ENCODE measurements around the gene COL12A1.
A peak's percentile ranks its signal among the peaks of the same experiment; 100 is the strongest.

COL12A1 gene

GRCh38 chr6:75096966-75097365, 108.9 kb downstream of the COL12A1 start:
- no peak overlapping the region for H3K9ac ChIP-seq (ENCODE audit: low read length in 5 of 5)

GRCh38 chr6:75094614-75095200, 111.1 kb downstream of the COL12A1 start:
- no peaks in the 10 kb centered on the region for H3K27me3 ChIP-seq (ENCODE audit: control insufficient read depth in 5 of 5, insufficient read depth in 4 of 5, low read length in 5 of 5)
- peak overlapping the region; percentile 40 for H3K27ac ChIP-seq (ENCODE audit: low read depth, low read length)
- peaks cover 0 to 11% (median 7%) of the 10 kb centered on the region in 5 donors for H3K36me3 ChIP-seq (ENCODE audit: control insufficient read depth in 5 of 5, insufficient read depth in 5 of 5, low read length in 5 of 5)
- no peak overlapping the region for H3K9ac ChIP-seq (ENCODE audit: low read length in 5 of 5)
- peaks cover 0 to 24% (median 18%) of the 10 kb centered on the region in 5 donors for H3K4me1 ChIP-seq (ENCODE audit: control insufficient read depth in 5 of 5, insufficient read depth in 5 of 5, low read length in 5 of 5)
- H3K9me3 ChIP-seq (ENCODE audit: control insufficient read depth in 5 of 5, low read length in 5 of 5), result no peaks in the 10 kb centered on the region
- H3K4me3 ChIP-seq (ENCODE audit: low read depth in 1 of 5, low read length in 5 of 5), result no peak overlapping the region

More at GRCh38 chr6:75096966-75097365, 108.9 kb downstream of the COL12A1 start:
- Histone ChIP-seq H3K4me1 (ENCODE audit: control insufficient read depth in 5 of 5, insufficient read depth in 5 of 5, low read length in 5 of 5) (peaks cover 5 to 27% (median 23%) of the 10 kb centered on the region in 5 donors), H3K9me3 (ENCODE audit: control insufficient read depth in 5 of 5, low read length in 5 of 5) (no peaks in the 10 kb centered on the region), H3K27me3 (ENCODE audit: control insufficient read depth in 5 of 5, insufficient read depth in 4 of 5, low read length in 5 of 5) (no peaks in the 10 kb centered on the region), H3K36me3 (ENCODE audit: control insufficient read depth in 5 of 5, insufficient read depth in 5 of 5, low read length in 5 of 5) (peaks cover 0 to 14% (median 8%) of the 10 kb centered on the region in 5 donors), H3K27ac (ENCODE audit: low read depth, low read length) (no peak overlapping the region), H3K4me3 (ENCODE audit: low read depth in 1 of 5, low read length in 5 of 5) (no peak overlapping the region)

GRCh38 chr6:75091467-75092190, 114.2 kb downstream of the COL12A1 start:
- Histone ChIP-seq H3K27me3 (ENCODE audit: control insufficient read depth in 5 of 5, insufficient read depth in 4 of 5, low read length in 5 of 5) (no peaks in the 10 kb centered on the region), H3K9ac (ENCODE audit: low read length in 5 of 5) (no peak overlapping the region), H3K9me3 (ENCODE audit: control insufficient read depth in 5 of 5, low read length in 5 of 5) (no peaks in the 10 kb centered on the region), H3K27ac (ENCODE audit: low read depth, low read length) (no peak overlapping the region), H3K4me3 (ENCODE audit: low read depth in 1 of 5, low read length in 5 of 5) (no peak overlapping the region), H3K4me1 (ENCODE audit: control insufficient read depth in 5 of 5, insufficient read depth in 5 of 5, low read length in 5 of 5) (peaks cover 0 to 22% (median 4%) of the 10 kb centered on the region in 5 donors), H3K36me3 (ENCODE audit: control insufficient read depth in 5 of 5, insufficient read depth in 5 of 5, low read length in 5 of 5) (peaks cover 11 to 23% (median 13%) of the 10 kb centered on the region in 5 donors)

DNA sequence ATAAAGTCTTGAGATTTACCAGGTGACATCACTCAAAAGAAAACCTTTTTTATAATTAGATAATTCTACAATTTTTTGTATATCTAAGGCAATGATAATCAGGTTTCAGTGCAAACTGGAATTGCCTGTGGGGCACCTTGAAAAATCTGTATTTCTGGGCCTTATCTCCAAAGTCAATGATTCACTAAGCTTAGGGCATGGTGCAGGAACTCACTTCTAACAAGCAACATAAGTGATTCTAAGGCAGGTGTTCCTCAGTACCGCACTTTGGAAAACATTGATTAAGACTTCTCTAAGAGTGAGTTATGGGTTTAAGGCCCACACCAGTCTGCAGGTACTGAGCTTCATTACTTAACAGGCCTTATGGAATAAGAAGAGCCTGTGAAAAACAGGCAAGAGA, 115.3 kb downstream of the COL12A1 start:
- H3K9ac ChIP-seq (ENCODE audit: low read length in 5 of 5), result no peak overlapping the region
- H3K36me3 ChIP-seq (ENCODE audit: control insufficient read depth in 5 of 5, insufficient read depth in 5 of 5, low read length in 5 of 5), result peaks cover 11 to 23% (median 17%) of the 10 kb centered on the region in 5 donors
- no peaks in the 10 kb centered on the region for H3K27me3 ChIP-seq (ENCODE audit: control insufficient read depth in 5 of 5, insufficient read depth in 4 of 5, low read length in 5 of 5)
- H3K4me1 ChIP-seq (ENCODE audit: control insufficient read depth in 5 of 5, insufficient read depth in 5 of 5, low read length in 5 of 5), result peaks cover 0 to 18% (median 9%) of the 10 kb centered on the region in 5 donors
- H3K4me3 ChIP-seq (ENCODE audit: low read depth in 1 of 5, low read length in 5 of 5), result no peak overlapping the region
- no peak overlapping the region for H3K27ac ChIP-seq (ENCODE audit: low read depth, low read length)
- no peaks in the 10 kb centered on the region for H3K9me3 ChIP-seq (ENCODE audit: control insufficient read depth in 5 of 5, low read length in 5 of 5)

GRCh38 chr6:75089921-75090320, 115.9 kb downstream of the COL12A1 start:
- H3K9ac ChIP-seq (ENCODE audit: low read length in 5 of 5), result no peak overlapping the region
- no peaks in the 10 kb centered on the region for H3K9me3 ChIP-seq (ENCODE audit: control insufficient read depth in 5 of 5, low read length in 5 of 5)
- no peak overlapping the region for H3K4me3 ChIP-seq (ENCODE audit: low read depth in 1 of 5, low read length in 5 of 5)
- H3K27me3 ChIP-seq (ENCODE audit: control insufficient read depth in 5 of 5, insufficient read depth in 4 of 5, low read length in 5 of 5), result peaks cover 0 to 3% (median 0%) of the 10 kb centered on the region in 5 donors
- H3K4me1 ChIP-seq (ENCODE audit: control insufficient read depth in 5 of 5, insufficient read depth in 5 of 5, low read length in 5 of 5), result peaks cover 0 to 23% (median 13%) of the 10 kb centered on the region in 5 donors
- H3K36me3 ChIP-seq (ENCODE audit: control insufficient read depth in 5 of 5, insufficient read depth in 5 of 5, low read length in 5 of 5), result peaks cover 11 to 24% (median 17%) of the 10 kb centered on the region in 5 donors
- H3K27ac ChIP-seq (ENCODE audit: low read depth, low read length), result peak overlapping the region; percentile 23

GRCh38 chr6:75089151-75089897, 116.5 kb downstream of the COL12A1 start:
- H3K9me3 ChIP-seq (ENCODE audit: control insufficient read depth in 5 of 5, low read length in 5 of 5), result no peaks in the 10 kb centered on the region
- peaks cover 0 to 3% (median 0%) of the 10 kb centered on the region in 5 donors for H3K27me3 ChIP-seq (ENCODE audit: control insufficient read depth in 5 of 5, insufficient read depth in 4 of 5, low read length in 5 of 5)
- H3K36me3 ChIP-seq (ENCODE audit: control insufficient read depth in 5 of 5, insufficient read depth in 5 of 5, low read length in 5 of 5), result peaks cover 11 to 25% (median 17%) of the 10 kb centered on the region in 5 donors
- H3K9ac ChIP-seq (ENCODE audit: low read length in 5 of 5), result no peak overlapping the region
- H3K4me1 ChIP-seq (ENCODE audit: control insufficient read depth in 5 of 5, insufficient read depth in 5 of 5, low read length in 5 of 5), result peaks cover 0 to 24% (median 17%) of the 10 kb centered on the region in 5 donors
- no peak overlapping the region for H3K4me3 ChIP-seq (ENCODE audit: low read depth in 1 of 5, low read length in 5 of 5)
- H3K27ac ChIP-seq (ENCODE audit: low read depth, low read length), result peak overlapping the region; percentile 23

- Histone ChIP-seq H3K9me3 (ENCODE audit: control insufficient read depth in 5 of 5, low read length in 5 of 5) (no peaks in the 10 kb centered on the region), H3K36me3 (ENCODE audit: control insufficient read depth in 5 of 5, insufficient read depth in 5 of 5, low read length in 5 of 5) (peaks cover 10 to 27% (median 13%) of the 10 kb centered on the region in 5 donors), H3K27ac (ENCODE audit: low read depth, low read length) (no peak overlapping the region), H3K9ac (ENCODE audit: low read length in 5 of 5) (no peak overlapping the region), H3K4me1 (ENCODE audit: control insufficient read depth in 5 of 5, insufficient read depth in 5 of 5, low read length in 5 of 5) (peaks cover 0 to 24% (median 19%) of the 10 kb centered on the region in 5 donors), H3K27me3 (ENCODE audit: control insufficient read depth in 5 of 5, insufficient read depth in 4 of 5, low read length in 5 of 5) (peaks cover 0 to 3% (median 0%) of the 10 kb centered on the region in 5 donors), H3K4me3 (ENCODE audit: low read depth in 1 of 5, low read length in 5 of 5) (no peak overlapping the region)
Observed at GRCh38 chr6:75085931-75086635, 119.8 kb downstream of the COL12A1 start.

GRCh38 chr6:75084872-75085381, 120.9 kb downstream of the COL12A1 start:
- Histone ChIP-seq H3K4me3 (ENCODE audit: low read depth in 1 of 5, low read length in 5 of 5) (peak overlapping the region; percentile 29 to 67 (median 56)), H3K27me3 (ENCODE audit: control insufficient read depth in 5 of 5, insufficient read depth in 4 of 5, low read length in 5 of 5) (peaks cover 0 to 3% (median 0%) of the 10 kb centered on the region in 5 donors), H3K4me1 (ENCODE audit: control insufficient read depth in 5 of 5, insufficient read depth in 5 of 5, low read length in 5 of 5) (peaks cover 0 to 22% (median 19%) of the 10 kb centered on the region in 5 donors), H3K27ac (ENCODE audit: low read depth, low read length) (no peak overlapping the region), H3K9ac (ENCODE audit: low read length in 5 of 5) (no peak overlapping the region), H3K9me3 (ENCODE audit: control insufficient read depth in 5 of 5, low read length in 5 of 5) (no peaks in the 10 kb centered on the region), H3K36me3 (ENCODE audit: control insufficient read depth in 5 of 5, insufficient read depth in 5 of 5, low read length in 5 of 5) (peaks cover 10 to 26% (median 13%) of the 10 kb centered on the region in 5 donors)

DNA sequence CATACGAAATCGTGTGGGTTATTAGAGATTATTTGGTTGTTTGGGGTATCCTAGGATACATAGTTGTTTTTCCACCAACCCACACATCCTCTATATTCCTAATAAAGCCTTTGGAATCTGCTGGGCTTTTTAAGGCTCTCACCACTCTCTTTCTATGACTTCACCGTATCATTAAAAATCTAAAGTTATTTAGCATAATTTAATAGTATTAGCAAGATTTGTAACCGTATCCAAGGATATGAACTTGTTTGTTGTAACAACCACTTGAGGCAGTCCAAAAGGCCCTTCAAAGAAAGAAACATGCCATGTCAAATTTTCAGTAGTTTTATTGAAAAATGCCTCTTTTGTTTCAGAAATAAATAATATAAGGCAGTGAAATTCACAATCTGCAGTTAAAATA, 121.8 kb downstream of the COL12A1 start:
- peaks cover 0 to 3% (median 0%) of the 10 kb centered on the region in 5 donors for H3K27me3 ChIP-seq (ENCODE audit: control insufficient read depth in 5 of 5, insufficient read depth in 4 of 5, low read length in 5 of 5)
- no peaks in the 10 kb centered on the region for H3K9me3 ChIP-seq (ENCODE audit: control insufficient read depth in 5 of 5, low read length in 5 of 5)
- peaks cover 10 to 24% (median 13%) of the 10 kb centered on the region in 5 donors for H3K36me3 ChIP-seq (ENCODE audit: control insufficient read depth in 5 of 5, insufficient read depth in 5 of 5, low read length in 5 of 5)
- peaks cover 0 to 19% (median 13%) of the 10 kb centered on the region in 5 donors for H3K4me1 ChIP-seq (ENCODE audit: control insufficient read depth in 5 of 5, insufficient read depth in 5 of 5, low read length in 5 of 5)
- no peak overlapping the region for H3K27ac ChIP-seq (ENCODE audit: low read depth, low read length)
- no peak overlapping the region for H3K4me3 ChIP-seq (ENCODE audit: low read depth in 1 of 5, low read length in 5 of 5)
- H3K9ac ChIP-seq (ENCODE audit: low read length in 5 of 5), result no peak overlapping the region
